ENCODE measurements around the gene SSTR5. TPM values are rescaled to one million over a fixed set of nuclear protein-coding genes. Genes with fewer than 3 reads are reported as not detected.

Gene SSTR5
- total RNA-seq, 1 experiment from 2014 or later: not detected

- TF ChIP-seq EZH2 (IDR thresholded peaks at IDR 0.05; ENCODE audit: low read depth): no peak
- TF ChIP-seq, protein P1, sequence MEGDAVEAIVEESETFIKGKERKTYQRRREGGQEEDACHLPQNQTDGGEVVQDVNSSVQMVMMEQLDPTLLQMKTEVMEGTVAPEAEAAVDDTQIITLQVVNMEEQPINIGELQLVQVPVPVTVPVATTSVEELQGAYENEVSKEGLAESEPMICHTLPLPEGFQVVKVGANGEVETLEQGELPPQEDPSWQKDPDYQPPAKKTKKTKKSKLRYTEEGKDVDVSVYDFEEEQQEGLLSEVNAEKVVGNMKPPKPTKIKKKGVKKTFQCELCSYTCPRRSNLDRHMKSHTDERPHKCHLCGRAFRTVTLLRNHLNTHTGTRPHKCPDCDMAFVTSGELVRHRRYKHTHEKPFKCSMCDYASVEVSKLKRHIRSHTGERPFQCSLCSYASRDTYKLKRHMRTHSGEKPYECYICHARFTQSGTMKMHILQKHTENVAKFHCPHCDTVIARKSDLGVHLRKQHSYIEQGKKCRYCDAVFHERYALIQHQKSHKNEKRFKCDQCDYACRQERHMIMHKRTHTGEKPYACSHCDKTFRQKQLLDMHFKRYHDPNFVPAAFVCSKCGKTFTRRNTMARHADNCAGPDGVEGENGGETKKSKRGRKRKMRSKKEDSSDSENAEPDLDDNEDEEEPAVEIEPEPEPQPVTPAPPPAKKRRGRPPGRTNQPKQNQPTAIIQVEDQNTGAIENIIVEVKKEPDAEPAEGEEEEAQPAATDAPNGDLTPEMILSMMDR (conservative IDR thresholded peaks at IDR 0.05): no peak
- DNase-seq: no peak
- Histone ChIP-seq H4K20me1 (ENCODE audit: insufficient read depth) (no peaks in the 10 kb centered on the region; the same call in 1 of the 2 replicates), H3K9me3 (ENCODE audit: insufficient read depth, low read depth) (no peaks in the 10 kb centered on the region), H3K4me1 (replicated peaks; ENCODE audit: insufficient read depth) (no peaks in the 10 kb centered on the region), H3K9me2 (ENCODE audit: insufficient read depth) (no peaks in the 10 kb centered on the region), H2AFZ (no peak overlapping the region), H3K4me3 (no peak overlapping the region), H3K4me2 (no peak overlapping the region), H3K36me3 (ENCODE audit: low read depth) (no peaks in the 10 kb centered on the region), H3K79me2 (ENCODE audit: low read depth) (no peaks in the 10 kb centered on the region), H3F3A (ENCODE audit: insufficient read depth, low read depth) (no peaks in the 10 kb centered on the region), H3K27me3 (ENCODE audit: insufficient read depth, low read depth) (peaks cover 47% of the 10 kb centered on the region), H3K27ac (no peak overlapping the region)
- POLR2A ChIA-PET (ENCODE audit: unreplicated experiment): no interaction called here
- no TSS peak for BruUV-seq (replicated peaks)
- intact Hi-C loops (cut with micrococcal nuclease; ENCODE audit: unreplicated experiment): no loop called here
- CTCF ChIA-PET: no interaction called here
Observed at GRCh38 chr16:1095450-1096168, 23.1 kb downstream of the SSTR5 start.

DNA sequence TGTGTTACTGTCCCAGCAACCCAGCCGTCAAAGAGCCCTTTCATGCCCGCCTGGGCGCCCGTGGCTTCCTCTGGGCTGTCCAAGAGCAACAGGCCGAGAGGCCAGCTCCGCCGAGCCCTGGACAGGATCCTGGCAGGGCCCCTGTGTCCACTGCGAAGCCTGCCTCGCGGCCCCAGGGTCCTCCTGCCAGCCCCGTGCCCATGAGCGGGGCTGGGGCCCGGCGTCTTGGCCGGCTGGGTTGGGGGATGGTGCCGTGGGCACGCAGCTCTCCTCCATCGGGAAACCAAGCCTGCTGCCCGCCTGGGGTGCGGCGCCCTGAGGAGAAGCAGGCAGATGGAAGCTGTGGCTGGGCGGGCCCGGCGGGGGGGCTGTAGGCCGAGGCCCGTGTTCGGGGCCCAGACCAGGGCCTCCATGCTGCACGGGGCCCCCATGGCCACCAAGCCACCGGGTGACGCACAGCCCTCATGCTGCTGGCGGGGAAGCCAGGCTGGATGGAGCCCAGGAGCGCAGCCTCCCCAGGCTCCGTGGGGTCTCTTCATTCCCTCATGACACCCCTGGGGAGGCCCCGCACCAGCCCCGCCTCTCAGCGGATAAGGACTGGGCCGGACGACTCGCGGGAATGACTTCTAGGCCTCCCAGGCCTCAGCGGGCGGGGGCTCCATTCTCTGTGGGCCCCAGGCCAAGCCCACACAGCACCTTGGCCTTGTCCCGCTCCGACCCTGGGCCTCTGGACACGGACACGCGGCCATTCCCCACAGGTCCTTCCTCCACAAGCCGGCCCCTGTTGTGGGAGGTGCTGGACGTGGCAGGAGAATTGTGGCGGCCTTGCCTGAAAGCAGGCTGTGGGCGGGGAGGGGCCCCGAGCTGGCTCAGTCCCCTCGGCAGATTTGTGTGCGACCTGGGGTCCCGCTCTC lies 23.9 kb downstream of the SSTR5 start, which contains the start of gene C1QTNF8:
Gene C1QTNF8, minus strand, starts transcription at position 76 of the 914 bp plus-strand sequence. CDS start 1,322 bp downstream, outside the sequence.
- BruUV-seq (replicated peaks): no TSS peak
- ChIA-PET POLR2A (ENCODE audit: unreplicated experiment) (no interaction called here), CTCF (no interaction called here)
- Histone ChIP-seq H3K27ac (no peak within 1 kb of the TSS), H3K27me3 (ENCODE audit: insufficient read depth, low read depth) (peaks cover 44% of the 10 kb centered on the region), H3K4me2 (no peak within 1 kb of the TSS), H3K4me1 (replicated peaks; ENCODE audit: insufficient read depth) (no peaks in the 10 kb centered on the region), H3K9me2 (ENCODE audit: insufficient read depth) (no peaks in the 10 kb centered on the region), H3K36me3 (ENCODE audit: low read depth) (no peaks in the 10 kb centered on the region), H3K4me3 (no peak within 1 kb of the TSS), H3K79me2 (ENCODE audit: low read depth) (no peaks in the 10 kb centered on the region), H3K9me3 (ENCODE audit: insufficient read depth, low read depth) (no peaks in the 10 kb centered on the region), H2AFZ (no peak within 1 kb of the TSS), H4K20me1 (ENCODE audit: insufficient read depth) (no peaks in the 10 kb centered on the region; the same call in 1 of the 2 replicates), H3F3A (ENCODE audit: insufficient read depth, low read depth) (no peaks in the 10 kb centered on the region)
- no peak for DNase-seq
- intact Hi-C loops (cut with micrococcal nuclease; ENCODE audit: unreplicated experiment): no loop called here
- no peak for TF ChIP-seq EZH2 (IDR thresholded peaks at IDR 0.05; ENCODE audit: low read depth)
- TF ChIP-seq, protein P1 (conservative IDR thresholded peaks at IDR 0.05): no peak

DNA sequence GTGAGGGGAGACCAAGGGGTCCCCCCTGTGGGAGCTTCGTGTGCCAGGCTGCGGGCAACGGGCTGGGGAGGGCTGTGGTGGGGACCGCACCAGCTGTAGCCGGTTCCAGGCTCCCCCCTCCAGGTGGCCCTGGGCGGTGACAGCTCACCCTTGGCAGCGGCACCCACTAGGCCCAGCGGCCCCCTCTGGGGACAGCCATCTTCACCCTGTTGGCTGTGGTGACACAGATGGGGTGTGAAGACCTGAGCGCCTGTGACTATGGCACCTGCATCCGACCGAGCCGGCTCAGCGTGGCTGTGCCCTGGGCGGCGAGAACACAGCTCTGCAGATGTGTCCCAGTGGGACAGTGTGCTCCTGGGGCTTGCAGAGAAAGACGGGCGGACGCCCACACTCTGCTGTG lies 24.6 kb downstream of the SSTR5 start:
- no peak for TF ChIP-seq EZH2 (IDR thresholded peaks at IDR 0.05; ENCODE audit: low read depth)
- TF ChIP-seq, protein P1 (conservative IDR thresholded peaks at IDR 0.05): no peak
- intact Hi-C loops (cut with micrococcal nuclease; ENCODE audit: unreplicated experiment): no loop called here
- POLR2A ChIA-PET (ENCODE audit: unreplicated experiment): no interaction called here
- H3K9me2 ChIP-seq (ENCODE audit: insufficient read depth): no peaks in the 10 kb centered on the region
- CTCF ChIA-PET: no interaction called here
- BruUV-seq (replicated peaks): no TSS peak
- H3K4me3 ChIP-seq: no peak overlapping the region
- H3K27me3 ChIP-seq (ENCODE audit: insufficient read depth, low read depth): peaks cover 44% of the 10 kb centered on the region
- H3K79me2 ChIP-seq (ENCODE audit: low read depth): no peaks in the 10 kb centered on the region
- no peak overlapping the region for H3K27ac ChIP-seq
- no peak for DNase-seq
- H3F3A ChIP-seq (ENCODE audit: insufficient read depth, low read depth): no peaks in the 10 kb centered on the region
- no peaks in the 10 kb centered on the region; the same call in 1 of the 2 replicates for H4K20me1 ChIP-seq (ENCODE audit: insufficient read depth)
- no peaks in the 10 kb centered on the region for H3K9me3 ChIP-seq (ENCODE audit: insufficient read depth, low read depth)
- H2AFZ ChIP-seq: no peak overlapping the region
- H3K36me3 ChIP-seq (ENCODE audit: low read depth): no peaks in the 10 kb centered on the region
- H3K4me1 ChIP-seq (replicated peaks; ENCODE audit: insufficient read depth): no peaks in the 10 kb centered on the region
- H3K4me2 ChIP-seq: no peak overlapping the region
